Endothelial cell of umbilical vein (primary cell): ENCODE results near the gene MIA2.

ENCODE experiments used
- POLR2A ChIP-seq: IDR thresholded peaks from 2 replicates; pipeline ENCODE4 v1.6.1; 2012; ENCODE audit warnings: low read depth, mild to moderate bottlenecking, control low read depth, low read length
- TF ChIP-seq, protein P1 (sequence below), 2 donors: IDR thresholded peaks; 1 replicate in 1 of 2; 2 replicates in 1 of 2; pipeline ENCODE4 v1.5.1; 2011; ENCODE audit warnings: low read length in 2 of 2, mild to moderate bottlenecking in 2 of 2, moderate library complexity in 2 of 2, control low read depth in 1 of 2, inconsistent platforms in 1 of 2, low read depth in 1 of 2; ENCODE audit not compliant: insufficient read depth in 1 of 2; ENCODE audit errors: extremely low read depth in 1 of 2

DNA sequence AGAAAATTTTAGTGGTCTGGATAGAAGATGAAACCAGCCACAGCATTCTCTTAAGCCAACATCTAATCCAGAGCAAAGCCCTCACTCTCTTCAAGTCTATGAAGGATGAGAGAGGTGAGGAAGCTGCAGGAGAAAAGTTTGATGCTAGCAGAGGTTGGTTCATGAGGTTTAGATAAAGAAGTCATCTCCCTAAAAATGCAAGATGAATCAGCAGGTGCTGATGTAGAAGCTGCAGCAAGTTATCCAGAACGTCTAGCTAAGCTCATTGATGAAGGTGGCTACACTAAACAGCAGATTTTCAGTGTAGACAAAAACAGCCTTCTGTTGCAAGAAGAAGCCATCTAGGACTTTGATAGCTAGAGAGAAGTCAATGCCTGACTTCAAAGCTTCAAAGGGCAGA lies 150.0 kb downstream of the MIA2 start:
- TF ChIP-seq, protein P1, sequence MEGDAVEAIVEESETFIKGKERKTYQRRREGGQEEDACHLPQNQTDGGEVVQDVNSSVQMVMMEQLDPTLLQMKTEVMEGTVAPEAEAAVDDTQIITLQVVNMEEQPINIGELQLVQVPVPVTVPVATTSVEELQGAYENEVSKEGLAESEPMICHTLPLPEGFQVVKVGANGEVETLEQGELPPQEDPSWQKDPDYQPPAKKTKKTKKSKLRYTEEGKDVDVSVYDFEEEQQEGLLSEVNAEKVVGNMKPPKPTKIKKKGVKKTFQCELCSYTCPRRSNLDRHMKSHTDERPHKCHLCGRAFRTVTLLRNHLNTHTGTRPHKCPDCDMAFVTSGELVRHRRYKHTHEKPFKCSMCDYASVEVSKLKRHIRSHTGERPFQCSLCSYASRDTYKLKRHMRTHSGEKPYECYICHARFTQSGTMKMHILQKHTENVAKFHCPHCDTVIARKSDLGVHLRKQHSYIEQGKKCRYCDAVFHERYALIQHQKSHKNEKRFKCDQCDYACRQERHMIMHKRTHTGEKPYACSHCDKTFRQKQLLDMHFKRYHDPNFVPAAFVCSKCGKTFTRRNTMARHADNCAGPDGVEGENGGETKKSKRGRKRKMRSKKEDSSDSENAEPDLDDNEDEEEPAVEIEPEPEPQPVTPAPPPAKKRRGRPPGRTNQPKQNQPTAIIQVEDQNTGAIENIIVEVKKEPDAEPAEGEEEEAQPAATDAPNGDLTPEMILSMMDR (IDR thresholded peaks at IDR 0.05; ENCODE audit: extremely low read depth in 1 of 2, insufficient read depth in 1 of 2, low read depth in 1 of 2, low read length in 2 of 2), result no peak
- TF ChIP-seq POLR2A, result no peak
